ENCODE data around the gene TLNRD1.

Gene TLNRD1

DNA sequence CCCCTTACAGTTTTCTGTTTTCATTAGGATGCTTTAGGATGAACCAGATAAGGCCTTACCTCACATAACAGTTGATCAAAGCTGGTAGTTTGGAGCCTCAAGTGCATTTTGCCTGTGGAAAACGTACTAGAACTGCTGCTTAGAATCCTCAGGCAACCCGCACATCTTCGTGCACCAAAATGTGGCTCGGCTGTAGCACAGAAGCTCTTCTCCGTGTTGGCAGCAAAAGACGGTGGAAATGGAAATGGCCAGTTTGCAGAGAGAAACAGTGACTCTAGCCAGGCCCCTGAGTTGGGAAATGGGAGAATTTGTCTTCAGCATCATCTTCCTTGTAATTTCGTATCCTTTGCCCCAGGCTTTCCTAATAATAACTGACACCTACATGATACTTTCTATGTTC, 20.6 kb downstream of the TLNRD1 start:
- Histone ChIP-seq H3K4me3 (ENCODE audit: low read length) (no peak overlapping the region), H3K4me1 (ENCODE audit: insufficient read depth, low read length) (peaks cover 11% of the 10 kb centered on the region; the same call in 1 of the 2 replicates), H3K9ac (ENCODE audit: low read depth, low read length) (no peak overlapping the region), H3K36me3 (ENCODE audit: insufficient read depth, low read depth, low read length) (no peaks in the 10 kb centered on the region), H3K27me3 (ENCODE audit: insufficient read depth, low read length) (no peaks in the 10 kb centered on the region), H3K9me3 (ENCODE audit: insufficient read depth, low read depth, low read length) (no peaks in the 10 kb centered on the region), H3K27ac (ENCODE audit: low read length) (no peak overlapping the region)

DNA sequence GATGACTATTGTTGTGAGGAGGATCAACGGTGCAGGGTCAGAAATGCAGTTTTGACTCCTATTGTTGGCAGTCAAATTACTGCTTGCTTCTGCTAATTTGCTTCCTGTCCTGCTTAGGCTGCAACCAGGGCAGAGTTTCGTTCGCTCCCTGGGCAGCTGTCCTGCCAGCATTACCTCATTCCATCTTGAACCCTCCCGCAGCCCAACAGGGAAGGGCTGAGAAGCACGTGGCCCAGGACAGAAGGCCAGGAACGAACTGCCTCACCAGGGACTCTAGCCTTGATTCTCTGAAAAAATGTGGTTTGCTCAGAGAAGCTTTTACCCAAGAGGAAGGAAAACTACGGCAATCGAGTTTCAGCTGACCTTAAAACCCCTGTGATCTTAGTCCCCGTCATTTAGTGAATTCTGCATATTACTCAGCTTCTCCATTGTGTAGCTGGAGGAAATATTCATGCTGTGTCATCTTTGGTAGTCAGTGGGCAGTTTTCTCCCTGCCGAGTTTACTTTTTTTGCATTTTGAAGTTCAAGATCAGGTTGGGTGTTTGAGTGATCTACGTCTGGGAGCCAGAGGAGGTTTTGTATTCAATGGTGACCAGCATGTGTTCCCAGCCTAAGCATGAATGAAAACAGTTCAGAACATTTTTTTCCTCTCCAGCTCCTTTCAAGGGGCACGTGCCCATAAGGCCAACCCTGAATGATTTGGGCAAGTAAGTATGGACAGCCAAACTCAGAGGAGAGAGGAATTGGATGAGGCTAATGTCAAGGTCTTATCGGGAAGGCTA, 23.0 kb downstream of the TLNRD1 start:
- no peak overlapping the region for H3K27ac ChIP-seq (ENCODE audit: low read length)
- no peaks in the 10 kb centered on the region for H3K9me3 ChIP-seq (ENCODE audit: insufficient read depth, low read depth, low read length)
- no peaks in the 10 kb centered on the region for H3K36me3 ChIP-seq (ENCODE audit: insufficient read depth, low read depth, low read length)
- no peaks in the 10 kb centered on the region for H3K27me3 ChIP-seq (ENCODE audit: insufficient read depth, low read length)
- peaks cover 12% of the 10 kb centered on the region; the same call in 1 of the 2 replicates for H3K4me1 ChIP-seq (ENCODE audit: insufficient read depth, low read length)
- no peak overlapping the region for H3K9ac ChIP-seq (ENCODE audit: low read depth, low read length)
- no peak overlapping the region for H3K4me3 ChIP-seq (ENCODE audit: low read length)

DNA sequence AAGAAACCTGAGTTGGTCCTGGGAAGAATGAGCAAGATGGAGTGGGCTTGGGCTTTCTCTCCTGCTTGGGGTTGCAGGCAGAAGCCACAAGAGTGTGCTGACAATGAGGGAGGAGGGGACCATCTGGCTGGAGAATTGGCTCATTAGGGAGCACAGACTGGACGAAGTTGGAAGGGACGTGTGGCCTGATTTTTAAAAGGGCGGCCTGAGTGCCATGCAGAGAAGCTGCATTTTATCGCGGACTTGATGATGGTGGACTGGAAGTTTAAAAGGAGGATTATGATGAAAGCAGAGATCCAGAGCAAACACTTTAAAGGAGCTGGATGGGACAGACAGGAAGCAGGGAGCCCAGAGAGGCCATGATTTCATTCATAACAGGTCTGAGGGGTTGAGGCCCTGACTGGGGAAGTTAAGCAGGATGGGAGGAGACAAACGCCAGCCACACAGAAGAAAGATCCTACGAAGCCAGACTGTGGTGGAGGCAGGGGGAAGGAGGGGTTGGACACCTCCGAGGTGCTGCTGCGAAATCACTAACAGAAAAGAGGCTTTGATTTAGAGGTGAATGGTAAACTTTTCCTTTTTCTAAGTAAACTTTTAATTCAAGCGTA, 23.6 kb downstream of the TLNRD1 start:
- no peak overlapping the region for H3K27ac ChIP-seq (ENCODE audit: low read length)

DNA sequence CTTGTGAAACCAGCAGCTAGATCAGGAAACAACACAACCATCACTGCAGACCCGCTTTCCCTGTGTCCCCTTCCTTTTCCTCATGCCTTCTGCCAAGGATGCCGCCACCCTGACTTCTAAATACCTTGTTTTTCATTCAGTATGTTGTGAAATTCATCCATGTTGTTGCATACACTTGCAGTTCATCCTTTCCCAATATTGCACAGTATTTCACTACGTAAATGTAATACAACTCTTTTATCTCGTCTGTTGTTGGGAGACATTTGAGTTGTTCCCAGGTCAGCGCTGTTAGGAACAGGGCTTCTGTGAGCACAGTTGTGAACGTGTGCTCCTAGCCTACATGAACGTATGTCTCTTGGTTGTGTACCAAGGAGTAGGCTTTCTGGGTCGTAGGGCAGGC, 24.2 kb downstream of the TLNRD1 start:
- Histone ChIP-seq H3K36me3 (ENCODE audit: insufficient read depth, low read depth, low read length) (no peaks in the 10 kb centered on the region), H3K9ac (ENCODE audit: low read depth, low read length) (no peak overlapping the region), H3K9me3 (ENCODE audit: insufficient read depth, low read depth, low read length) (no peaks in the 10 kb centered on the region), H3K4me1 (ENCODE audit: insufficient read depth, low read length) (peaks cover 17% of the 10 kb centered on the region; the same call in 1 of the 2 replicates), H3K27ac (ENCODE audit: low read length) (no peak overlapping the region), H3K27me3 (ENCODE audit: insufficient read depth, low read length) (no peaks in the 10 kb centered on the region), H3K4me3 (ENCODE audit: low read length) (no peak overlapping the region)

More for the DNA sequence above, 23.6 kb downstream of the TLNRD1 start:
- Histone ChIP-seq H3K9me3 (ENCODE audit: insufficient read depth, low read depth, low read length) (no peaks in the 10 kb centered on the region), H3K4me1 (ENCODE audit: insufficient read depth, low read length) (peaks cover 17% of the 10 kb centered on the region; the same call in 1 of the 2 replicates), H3K27me3 (ENCODE audit: insufficient read depth, low read length) (no peaks in the 10 kb centered on the region), H3K4me3 (ENCODE audit: low read length) (no peak overlapping the region), H3K36me3 (ENCODE audit: insufficient read depth, low read depth, low read length) (no peaks in the 10 kb centered on the region), H3K9ac (ENCODE audit: low read depth, low read length) (no peak overlapping the region)

DNA sequence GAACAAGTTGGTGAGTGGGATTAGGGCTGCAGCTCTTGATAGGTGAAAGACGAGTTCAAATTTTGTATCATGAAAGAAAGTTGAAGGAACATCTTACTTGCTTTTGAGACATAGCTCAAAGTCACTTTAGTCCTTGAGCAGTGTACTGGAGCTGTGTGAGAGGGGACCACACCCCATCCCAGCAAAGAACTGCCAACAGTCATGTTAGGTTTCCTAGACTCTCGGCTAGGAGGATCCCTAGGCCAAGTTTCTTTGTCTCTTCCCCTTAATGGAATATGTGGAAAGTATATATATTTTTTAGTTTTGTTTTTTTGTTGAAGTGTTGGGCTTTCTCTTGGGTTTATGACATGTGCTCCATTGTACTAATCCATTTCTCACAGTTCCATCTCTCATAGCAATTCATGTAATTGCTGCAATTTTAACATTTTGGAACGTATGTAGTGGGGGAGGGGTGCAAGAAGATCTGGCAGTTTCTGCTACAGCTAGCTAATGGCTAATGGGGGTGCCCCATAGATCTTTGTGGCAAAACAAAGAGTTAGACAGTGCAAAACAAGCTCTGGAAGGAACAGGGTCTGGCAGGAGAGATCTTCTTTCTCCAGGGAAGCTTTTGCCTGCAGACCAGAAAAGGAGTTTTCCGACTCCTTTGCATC, 25.1 kb downstream of the TLNRD1 start:
- Histone ChIP-seq H3K4me3 (ENCODE audit: low read length) (no peak overlapping the region), H3K27me3 (ENCODE audit: insufficient read depth, low read length) (no peaks in the 10 kb centered on the region), H3K36me3 (ENCODE audit: insufficient read depth, low read depth, low read length) (no peaks in the 10 kb centered on the region), H3K27ac (ENCODE audit: low read length) (no peak overlapping the region), H3K9me3 (ENCODE audit: insufficient read depth, low read depth, low read length) (no peaks in the 10 kb centered on the region), H3K4me1 (ENCODE audit: insufficient read depth, low read length) (peaks cover 17% of the 10 kb centered on the region; the same call in 1 of the 2 replicates), H3K9ac (ENCODE audit: low read depth, low read length) (no peak overlapping the region)

DNA sequence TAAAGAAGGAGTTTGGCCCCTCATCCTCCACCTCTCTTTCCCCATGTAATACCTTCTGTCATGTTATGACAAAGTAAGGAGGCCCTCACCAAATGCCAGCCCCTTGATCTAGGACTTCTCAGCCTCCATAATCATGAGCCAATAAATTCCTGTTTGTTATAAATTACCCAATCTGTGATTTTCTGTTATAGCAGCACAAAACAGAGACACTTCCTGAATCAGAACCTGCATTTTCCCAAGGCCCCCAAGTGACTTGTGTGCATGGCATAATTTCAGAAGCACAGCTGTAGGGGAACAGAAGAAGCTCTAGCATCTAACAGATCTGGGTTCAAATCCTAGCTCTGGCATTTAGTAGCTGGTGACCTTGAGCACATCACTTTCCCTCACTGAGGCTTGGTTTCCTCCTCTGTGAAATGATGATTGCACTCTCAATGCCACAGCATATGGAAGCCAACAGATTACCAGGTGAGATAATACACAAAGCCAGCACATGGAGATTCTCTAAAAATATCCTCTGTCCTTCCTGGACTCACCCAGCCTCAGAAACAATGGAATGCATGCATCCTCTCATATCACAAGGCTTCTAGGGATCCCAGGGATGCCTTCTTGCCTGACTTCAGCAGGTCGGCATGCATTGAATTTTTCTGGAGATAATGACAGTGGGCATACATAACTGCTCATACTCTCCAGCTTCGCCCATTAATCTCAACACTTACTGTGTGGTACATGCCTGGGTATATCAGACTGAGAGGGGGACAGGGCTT, 26.3 kb downstream of the TLNRD1 start:
- Histone ChIP-seq H3K9ac (ENCODE audit: low read depth, low read length) (no peak overlapping the region), H3K36me3 (ENCODE audit: insufficient read depth, low read depth, low read length) (no peaks in the 10 kb centered on the region), H3K9me3 (ENCODE audit: insufficient read depth, low read depth, low read length) (no peaks in the 10 kb centered on the region), H3K4me3 (ENCODE audit: low read length) (no peak overlapping the region), H3K27ac (ENCODE audit: low read length) (no peak overlapping the region), H3K4me1 (ENCODE audit: insufficient read depth, low read length) (peaks cover 17% of the 10 kb centered on the region; the same call in 1 of the 2 replicates), H3K27me3 (ENCODE audit: insufficient read depth, low read length) (no peaks in the 10 kb centered on the region)

DNA sequence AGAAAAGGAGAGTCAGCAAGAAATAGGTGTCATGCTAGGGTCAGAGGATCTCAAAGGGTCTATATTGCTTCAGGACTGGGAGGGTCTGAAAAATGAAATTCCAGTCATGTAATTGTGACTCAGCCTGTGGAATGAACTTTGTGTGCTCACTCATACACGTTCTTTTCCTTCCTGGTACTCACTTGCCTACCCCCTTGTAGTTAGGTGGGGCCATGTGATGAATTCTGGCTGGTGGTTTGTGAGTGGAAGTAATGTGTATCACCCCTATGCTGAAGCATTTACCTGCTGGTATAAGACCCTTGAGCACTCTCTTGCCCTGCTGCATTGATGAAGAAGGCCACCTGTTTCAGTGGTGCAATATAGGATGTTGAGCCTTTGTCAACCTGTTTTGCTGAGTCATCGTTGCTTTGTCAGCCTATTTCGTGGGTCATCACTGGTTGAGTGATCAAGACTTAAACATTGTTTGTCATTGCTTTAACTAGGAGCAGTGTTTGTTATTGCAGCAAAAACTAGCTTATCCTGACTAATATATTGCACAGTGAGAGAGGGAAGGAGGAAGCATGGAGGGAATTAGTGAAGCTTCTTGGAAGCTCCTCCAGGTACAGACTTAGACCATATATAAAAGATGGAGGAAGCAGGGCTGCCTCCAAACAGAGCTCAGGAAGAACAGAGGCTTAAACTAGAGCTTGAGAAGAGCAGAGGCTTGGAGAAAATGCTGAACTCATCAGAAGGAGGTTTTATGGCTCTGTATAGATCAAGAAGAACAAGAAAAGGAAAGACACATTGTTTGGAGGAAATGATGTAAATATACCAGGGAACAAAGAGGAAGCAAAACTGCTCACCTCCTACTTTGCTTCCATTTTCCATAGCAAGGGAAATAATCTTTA, 28.9 kb downstream of the TLNRD1 start:
- no peak overlapping the region for H3K4me3 ChIP-seq (ENCODE audit: low read length)
- no peaks in the 10 kb centered on the region for H3K36me3 ChIP-seq (ENCODE audit: insufficient read depth, low read depth, low read length)
- H3K27me3 ChIP-seq (ENCODE audit: insufficient read depth, low read length), result no peaks in the 10 kb centered on the region
- no peak overlapping the region for H3K27ac ChIP-seq (ENCODE audit: low read length)
- peaks cover 8% of the 10 kb centered on the region; the same call in 1 of the 2 replicates for H3K4me1 ChIP-seq (ENCODE audit: insufficient read depth, low read length)
- no peak overlapping the region for H3K9ac ChIP-seq (ENCODE audit: low read depth, low read length)
- H3K9me3 ChIP-seq (ENCODE audit: insufficient read depth, low read depth, low read length), result no peaks in the 10 kb centered on the region

DNA sequence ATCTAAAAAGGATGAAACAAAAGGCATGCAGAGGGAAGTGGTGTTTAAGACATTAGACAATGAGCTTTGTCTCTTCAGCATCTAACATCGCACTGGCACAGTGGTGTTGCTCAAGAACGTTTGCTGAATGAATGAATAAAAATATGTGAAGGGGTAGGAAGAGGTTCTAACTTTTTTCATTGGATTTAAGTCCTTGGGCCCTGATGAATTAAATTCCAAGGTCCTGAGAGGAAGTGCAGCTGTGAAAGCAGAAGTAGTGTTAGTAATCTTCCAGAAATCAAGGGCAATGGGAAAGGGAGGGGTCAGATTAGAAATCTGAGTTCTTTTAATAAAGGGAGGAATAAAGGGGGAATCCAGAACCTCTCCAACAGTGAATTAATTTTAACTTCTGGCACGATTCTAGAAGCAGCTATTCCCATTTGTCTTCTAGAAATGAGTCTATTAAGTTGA, 29.6 kb downstream of the TLNRD1 start:
- Histone ChIP-seq H3K9me3 (ENCODE audit: insufficient read depth, low read depth, low read length) (no peaks in the 10 kb centered on the region), H3K27ac (ENCODE audit: low read length) (no peak overlapping the region), H3K4me1 (ENCODE audit: insufficient read depth, low read length) (peaks cover 6% of the 10 kb centered on the region; the same call in 1 of the 2 replicates)

DNA sequence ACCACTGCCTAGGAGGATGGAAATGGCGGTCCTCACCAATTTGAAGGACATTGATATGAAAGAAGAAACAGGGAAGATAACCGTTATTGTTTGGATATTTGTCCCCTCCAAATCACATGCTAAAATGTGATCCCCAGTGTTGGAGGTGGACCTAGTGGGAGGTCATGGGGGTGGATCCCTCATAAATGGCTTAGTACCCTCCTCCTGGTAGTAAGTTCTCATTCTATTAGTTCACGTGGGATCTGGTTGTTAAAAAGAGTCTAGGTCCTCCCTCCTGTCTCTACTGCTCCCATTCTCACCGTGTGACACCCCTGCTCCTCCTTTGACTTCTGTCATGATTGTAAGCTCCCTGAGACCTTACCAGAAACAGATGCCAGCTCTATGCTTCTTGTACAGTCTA, 30.5 kb downstream of the TLNRD1 start:
- H3K27me3 ChIP-seq (ENCODE audit: insufficient read depth, low read length), result no peaks in the 10 kb centered on the region
- no peak overlapping the region for H3K27ac ChIP-seq (ENCODE audit: low read length)
- no peak overlapping the region for H3K9ac ChIP-seq (ENCODE audit: low read depth, low read length)
- H3K36me3 ChIP-seq (ENCODE audit: insufficient read depth, low read depth, low read length), result no peaks in the 10 kb centered on the region
- H3K9me3 ChIP-seq (ENCODE audit: insufficient read depth, low read depth, low read length), result no peaks in the 10 kb centered on the region
- no peak overlapping the region for H3K4me3 ChIP-seq (ENCODE audit: low read length)
- peaks cover 6% of the 10 kb centered on the region; the same call in 1 of the 2 replicates for H3K4me1 ChIP-seq (ENCODE audit: insufficient read depth, low read length)

More for the DNA sequence above, 29.6 kb downstream of the TLNRD1 start:
- no peak overlapping the region for H3K4me3 ChIP-seq (ENCODE audit: low read length)
- H3K9ac ChIP-seq (ENCODE audit: low read depth, low read length), result no peak overlapping the region
- H3K27me3 ChIP-seq (ENCODE audit: insufficient read depth, low read length), result no peaks in the 10 kb centered on the region
- H3K36me3 ChIP-seq (ENCODE audit: insufficient read depth, low read depth, low read length), result no peaks in the 10 kb centered on the region

DNA sequence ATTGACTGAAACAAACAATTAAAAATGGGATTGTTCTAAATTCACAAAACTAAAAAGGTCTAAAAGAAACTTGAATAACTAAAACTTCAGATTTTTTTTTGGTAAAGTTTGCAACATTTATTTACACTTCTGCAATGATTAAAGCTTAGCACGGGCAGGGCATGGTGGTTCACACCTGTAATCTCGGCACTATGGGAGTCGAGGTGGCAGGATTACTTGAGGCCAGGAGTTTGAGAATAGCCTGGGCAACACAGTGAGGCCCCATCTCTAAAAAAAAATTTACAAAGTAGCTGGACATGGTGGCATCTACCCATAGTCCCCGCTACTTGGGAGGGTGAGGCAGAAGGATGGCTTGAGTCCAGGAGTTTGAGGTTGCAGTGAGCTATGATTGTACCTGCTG, 31.6 kb downstream of the TLNRD1 start:
- H3K27me3 ChIP-seq (ENCODE audit: insufficient read depth, low read length), result no peaks in the 10 kb centered on the region
- no peaks in the 10 kb centered on the region for H3K36me3 ChIP-seq (ENCODE audit: insufficient read depth, low read depth, low read length)

More for the DNA sequence above, 31.6 kb downstream of the TLNRD1 start:
- Histone ChIP-seq H3K9me3 (ENCODE audit: insufficient read depth, low read depth, low read length) (no peaks in the 10 kb centered on the region), H3K27ac (ENCODE audit: low read length) (no peak overlapping the region), H3K4me3 (ENCODE audit: low read length) (no peak overlapping the region), H3K9ac (ENCODE audit: low read depth, low read length) (no peak overlapping the region), H3K4me1 (ENCODE audit: insufficient read depth, low read length) (peaks cover 6% of the 10 kb centered on the region; the same call in 1 of the 2 replicates)

Measured in iPS-20b (cell line).